Endodermal cell (in vitro differentiated cells): ENCODE data around the gene RGS19. TPM values are rescaled to one million over a fixed set of nuclear protein-coding genes. Genes with fewer than 3 reads are reported as not detected.

Experiments used
- DNase-seq: peaks from one replicate; pipeline ENCODE4 v3.0.0-alpha.2; 2017
- H3K27ac ChIP-seq: 2 replicates; pipeline ENCODE4 v1.5.1; 2013; ENCODE audit warnings: mild to moderate bottlenecking, low read depth, low read length, moderate library complexity
- H3K27me3 ChIP-seq: 2 replicates; pipeline ENCODE4 v1.6.1; 2013; ENCODE audit warnings: mild to moderate bottlenecking, low read length, moderate library complexity; ENCODE audit not compliant: insufficient read depth, control insufficient read depth, poor library complexity, severe bottlenecking
- H3K36me3 ChIP-seq: 2 replicates; pipeline ENCODE4 v1.7.0; 2013; ENCODE audit warnings: mild to moderate bottlenecking, low read length, moderate library complexity; ENCODE audit not compliant: control insufficient read depth, insufficient read depth
- H3K4me1 ChIP-seq: one replicate; pipeline ENCODE4 v1.7.0; 2013; ENCODE audit warnings: low read length; ENCODE audit not compliant: control insufficient read depth, insufficient read depth
- H3K4me3 ChIP-seq: 2 replicates; pipeline ENCODE4 v1.5.1; 2013; ENCODE audit warnings: mild to moderate bottlenecking, low read length, moderate library complexity
- H3K9ac ChIP-seq: 2 replicates; pipeline ENCODE4 v1.6.1; 2013; ENCODE audit warnings: mild to moderate bottlenecking, low read length, moderate library complexity; ENCODE audit not compliant: poor library complexity, severe bottlenecking; ENCODE audit errors: extremely low read depth
- H3K9me3 ChIP-seq: 2 replicates; pipeline ENCODE4 v1.6.1; 2013; ENCODE audit warnings: mild to moderate bottlenecking, low read length, moderate library complexity; ENCODE audit not compliant: control insufficient read depth
- H3K27ac Mint-ChIP-seq: 2 replicates; pipeline ENCODE4 v1.8.0; 2020; ENCODE audit warnings: mixed read lengths
- H3K27me3 Mint-ChIP-seq: 2 replicates; pipeline ENCODE4 v1.8.0; 2021; ENCODE audit warnings: mild to moderate bottlenecking, mixed read lengths; ENCODE audit not compliant: insufficient read depth
- H3K36me3 Mint-ChIP-seq: 2 replicates; pipeline ENCODE4 v1.8.0; 2020; ENCODE audit warnings: low read depth, mixed read lengths
- H3K4me1 Mint-ChIP-seq: 2 replicates; pipeline ENCODE4 v1.8.0; 2020; ENCODE audit warnings: mixed read lengths
- H3K4me3 Mint-ChIP-seq: 2 replicates; pipeline ENCODE4 v1.8.0; 2020; ENCODE audit warnings: mild to moderate bottlenecking, moderate library complexity, mixed read lengths
- H3K9me3 Mint-ChIP-seq: 2 replicates; pipeline ENCODE4 v1.8.0; 2020; ENCODE audit warnings: mild to moderate bottlenecking, mixed read lengths
- CTCF ChIP-seq: fragments of 200-600 bp; sonication (generic); conservative IDR thresholded peaks from 2 replicates; pipeline ENCODE4 v1.5.0; 2021; ENCODE audit warnings: antibody characterized with exemption, mild to moderate bottlenecking
- WGBS, 2 experiments: methylation state at CpG; one replicate each; pipeline versions ENCODE4 v1.1.5 to v1.1.7; 2013; ENCODE audit warnings: missing lambda C conversion rate in 2 of 2, mixed read lengths in 1 of 2; ENCODE audit not compliant: insufficient coverage in 1 of 2, insufficient read length in 1 of 2; 5-methylcytosine and 5-hydroxymethylcytosine counted together
- total RNA-seq, 2 donors: library from RNA; stranded (reverse); fragmentation: NEBNext Ultra II Directional in 1 of 2; extraction: Animal tissue kit (Norgen Biotek cat#: 25700) in 1 of 2; gene quantifications; 2 replicates in 1 of 2; 3 replicates in 1 of 2; pipeline ENCODE4 v1.2.1, GENCODE V29; 2021

The RGS19 gene
- total RNA-seq, 2 donors from 2014 or later = 14.6 to 15.8 TPM

- 11 to 47% methylated on average over 7 to 85 of the region's 85 CpGs for WGBS, 2 experiments
- no peaks in the 10 kb centered on the region for H3K27me3 ChIP-seq
- Mint-ChIP-seq H3K4me3 (peak within 1 kb of the TSS; percentile 75), H3K36me3 (no peaks in the 10 kb centered on the region), H3K27me3 (peaks cover 8% of the 10 kb centered on the region), H3K27ac (peak within 1 kb of the TSS; percentile 52), H3K9me3 (no peaks in the 10 kb centered on the region), H3K4me1 (peaks cover 14% of the 10 kb centered on the region)
- DNase-seq = peak; percentile 97
- no peaks in the 10 kb centered on the region for H3K4me1 ChIP-seq
- H3K9me3 ChIP-seq = no peaks in the 10 kb centered on the region
- no peaks in the 10 kb centered on the region for H3K36me3 ChIP-seq
- H3K27ac ChIP-seq = no peak within 1 kb of the TSS
- peak within 1 kb of the TSS; percentile 41 for H3K9ac ChIP-seq
- H3K4me3 ChIP-seq = peak within 1 kb of the TSS; percentile 82
- no peak for TF ChIP-seq CTCF
These were observed 16.5 kb downstream of the RGS19 start, which contains the start of gene TCEA2 for GRCh38 chr20:64062596-64063388. TSS of gene TCEA2 (plus strand) at chr20:64063198. CDS start at chr20:64063313, 115 bp downstream.

- H3K4me3 ChIP-seq = peak overlapping the region; percentile 82
- Mint-ChIP-seq H3K27ac (peak overlapping the region; percentile 27), H3K4me3 (peak overlapping the region; percentile 75), H3K27me3 (peaks cover 8% of the 10 kb centered on the region), H3K9me3 (no peaks in the 10 kb centered on the region), H3K4me1 (peaks cover 17% of the 10 kb centered on the region), H3K36me3 (no peaks in the 10 kb centered on the region)
- 78% methylated on average over 5 of the region's 5 CpGs for WGBS, 2 experiments
- no peak overlapping the region for H3K27ac ChIP-seq
- no peaks in the 10 kb centered on the region for H3K9me3 ChIP-seq
- no peak for DNase-seq
- no peaks in the 10 kb centered on the region for H3K36me3 ChIP-seq
- H3K4me1 ChIP-seq = peaks cover 6% of the 10 kb centered on the region
- H3K27me3 ChIP-seq = no peaks in the 10 kb centered on the region
- H3K9ac ChIP-seq = peak overlapping the region; percentile 41
- no peak for TF ChIP-seq CTCF
These were observed 17.1 kb downstream of the RGS19 start for GRCh38 chr20:64062276-64062595.

- H3K36me3 ChIP-seq = no peaks in the 10 kb centered on the region
- peaks cover 14% of the 10 kb centered on the region for H3K4me1 Mint-ChIP-seq
- no peaks in the 10 kb centered on the region for H3K9me3 Mint-ChIP-seq
- no peak overlapping the region for H3K27ac ChIP-seq
- no peaks in the 10 kb centered on the region for H3K9me3 ChIP-seq
- peaks cover 5% of the 10 kb centered on the region for H3K27me3 Mint-ChIP-seq
- no peaks in the 10 kb centered on the region for H3K27me3 ChIP-seq
- no peak for DNase-seq
- no peak overlapping the region for H3K9ac ChIP-seq
- 89 to 91% methylated on average over 11 to 12 of the region's 12 CpGs for WGBS, 2 experiments
- H3K4me3 ChIP-seq = no peak overlapping the region
- H3K4me3 Mint-ChIP-seq = no peak overlapping the region
- no peak for TF ChIP-seq CTCF
- H3K36me3 Mint-ChIP-seq = no peaks in the 10 kb centered on the region
- peaks cover 21% of the 10 kb centered on the region for H3K4me1 ChIP-seq
- H3K27ac Mint-ChIP-seq = no peak overlapping the region
These were observed 20.8 kb downstream of the RGS19 start for GRCh38 chr20:64058536-64058935.
